GM18870 (cell line): ENCODE data around the gene ARHGEF26.
"Not testable (repeated sequence)": the region's sequence is repeated elsewhere in the genome, so short reads cannot be mapped to it uniquely, and the experiment has no call there.

ENCODE experiments used
- ATAC-seq: cut with Tn5 transposase; IDR thresholded peaks from one replicate; pipeline ENCODE4 v1.9.1; 2021; ENCODE audit warnings: moderate library complexity; ENCODE audit not compliant: unreplicated experiment

Gene ARHGEF26, protein sequence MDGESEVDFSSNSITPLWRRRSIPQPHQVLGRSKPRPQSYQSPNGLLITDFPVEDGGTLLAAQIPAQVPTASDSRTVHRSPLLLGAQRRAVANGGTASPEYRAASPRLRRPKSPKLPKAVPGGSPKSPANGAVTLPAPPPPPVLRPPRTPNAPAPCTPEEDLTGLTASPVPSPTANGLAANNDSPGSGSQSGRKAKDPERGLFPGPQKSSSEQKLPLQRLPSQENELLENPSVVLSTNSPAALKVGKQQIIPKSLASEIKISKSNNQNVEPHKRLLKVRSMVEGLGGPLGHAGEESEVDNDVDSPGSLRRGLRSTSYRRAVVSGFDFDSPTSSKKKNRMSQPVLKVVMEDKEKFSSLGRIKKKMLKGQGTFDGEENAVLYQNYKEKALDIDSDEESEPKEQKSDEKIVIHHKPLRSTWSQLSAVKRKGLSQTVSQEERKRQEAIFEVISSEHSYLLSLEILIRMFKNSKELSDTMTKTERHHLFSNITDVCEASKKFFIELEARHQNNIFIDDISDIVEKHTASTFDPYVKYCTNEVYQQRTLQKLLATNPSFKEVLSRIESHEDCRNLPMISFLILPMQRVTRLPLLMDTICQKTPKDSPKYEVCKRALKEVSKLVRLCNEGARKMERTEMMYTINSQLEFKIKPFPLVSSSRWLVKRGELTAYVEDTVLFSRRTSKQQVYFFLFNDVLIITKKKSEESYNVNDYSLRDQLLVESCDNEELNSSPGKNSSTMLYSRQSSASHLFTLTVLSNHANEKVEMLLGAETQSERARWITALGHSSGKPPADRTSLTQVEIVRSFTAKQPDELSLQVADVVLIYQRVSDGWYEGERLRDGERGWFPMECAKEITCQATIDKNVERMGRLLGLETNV

GRCh38 chr3:154120961-154121700 is at the start of gene ARHGEF26:
TSS of gene ARHGEF26 (plus strand) at chr3:154121390. CDS start at chr3:154121993, 603 bp downstream.
- no peak for ATAC-seq

- no peak for ATAC-seq
Observed at GRCh38 chr3:154074966-154075365, 46.2 kb upstream of the ARHGEF26 start.

GRCh38 chr3:154078672-154079071 is 42.5 kb upstream of the ARHGEF26 start:
- no peak for ATAC-seq

GRCh38 chr3:154081305-154081704 is 39.9 kb upstream of the ARHGEF26 start:
- no peak for ATAC-seq

GRCh38 chr3:154085071-154085470 is 36.1 kb upstream of the ARHGEF26 start:
- ATAC-seq = no peak

DNA sequence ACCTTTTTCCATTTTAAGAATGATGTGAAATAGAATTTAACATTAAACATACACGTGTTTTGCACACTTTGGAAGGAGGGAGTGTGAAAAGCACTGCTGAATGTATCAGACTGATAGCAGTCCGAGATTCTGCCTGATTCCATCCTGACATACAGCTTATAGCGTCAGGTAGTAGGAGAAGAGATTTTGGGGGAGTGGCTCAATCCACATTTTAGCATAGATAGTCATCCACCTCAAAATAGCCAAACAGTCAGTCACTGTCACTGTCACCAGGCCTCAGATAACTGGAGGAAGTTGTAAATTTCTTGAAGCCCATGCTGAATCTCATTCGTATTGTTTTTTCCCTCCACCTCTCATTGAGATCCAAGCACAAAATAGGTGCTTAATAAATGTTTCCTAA is 35.4 kb upstream of the ARHGEF26 start:
- no peak for ATAC-seq

- ATAC-seq = no peak
Observed at GRCh38 chr3:154086286-154086685, 34.9 kb upstream of the ARHGEF26 start.

DNA sequence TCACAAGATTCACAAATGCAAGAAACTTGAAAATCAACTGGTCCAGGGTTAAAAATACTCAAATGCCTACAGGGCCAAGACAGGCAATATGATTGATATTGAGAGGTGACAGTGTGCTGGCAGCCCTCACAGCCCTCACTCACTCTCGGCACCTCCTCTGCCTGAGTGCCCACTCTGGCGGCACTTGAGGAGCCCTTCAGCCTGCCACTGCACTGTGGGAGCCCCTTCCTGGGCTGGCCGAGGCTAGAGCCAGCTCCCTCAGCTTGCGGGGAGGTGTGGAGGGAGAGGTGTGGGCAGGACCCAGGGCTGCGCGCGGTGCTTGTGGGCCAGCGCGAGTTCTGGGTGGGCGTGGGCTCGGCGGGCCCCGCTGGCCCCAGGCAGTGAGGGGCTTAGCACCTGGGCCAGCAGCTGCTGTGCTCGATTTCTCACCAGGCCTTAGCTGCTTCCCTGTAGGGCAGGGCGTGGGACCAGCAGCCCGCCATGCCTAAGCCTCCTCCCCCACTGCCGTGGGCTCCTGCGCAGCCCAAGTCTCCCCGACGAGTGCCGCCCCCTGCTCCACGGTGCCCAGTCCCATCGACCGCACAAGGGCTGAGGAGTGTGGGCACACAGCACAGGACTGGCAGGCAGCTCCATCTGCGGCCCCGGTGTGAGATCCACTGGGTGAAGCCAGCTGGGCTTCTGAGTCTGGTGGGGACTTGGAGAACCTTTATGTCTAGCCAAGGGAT is 33.3 kb upstream of the ARHGEF26 start:
- ATAC-seq = not testable (repeated sequence)

DNA sequence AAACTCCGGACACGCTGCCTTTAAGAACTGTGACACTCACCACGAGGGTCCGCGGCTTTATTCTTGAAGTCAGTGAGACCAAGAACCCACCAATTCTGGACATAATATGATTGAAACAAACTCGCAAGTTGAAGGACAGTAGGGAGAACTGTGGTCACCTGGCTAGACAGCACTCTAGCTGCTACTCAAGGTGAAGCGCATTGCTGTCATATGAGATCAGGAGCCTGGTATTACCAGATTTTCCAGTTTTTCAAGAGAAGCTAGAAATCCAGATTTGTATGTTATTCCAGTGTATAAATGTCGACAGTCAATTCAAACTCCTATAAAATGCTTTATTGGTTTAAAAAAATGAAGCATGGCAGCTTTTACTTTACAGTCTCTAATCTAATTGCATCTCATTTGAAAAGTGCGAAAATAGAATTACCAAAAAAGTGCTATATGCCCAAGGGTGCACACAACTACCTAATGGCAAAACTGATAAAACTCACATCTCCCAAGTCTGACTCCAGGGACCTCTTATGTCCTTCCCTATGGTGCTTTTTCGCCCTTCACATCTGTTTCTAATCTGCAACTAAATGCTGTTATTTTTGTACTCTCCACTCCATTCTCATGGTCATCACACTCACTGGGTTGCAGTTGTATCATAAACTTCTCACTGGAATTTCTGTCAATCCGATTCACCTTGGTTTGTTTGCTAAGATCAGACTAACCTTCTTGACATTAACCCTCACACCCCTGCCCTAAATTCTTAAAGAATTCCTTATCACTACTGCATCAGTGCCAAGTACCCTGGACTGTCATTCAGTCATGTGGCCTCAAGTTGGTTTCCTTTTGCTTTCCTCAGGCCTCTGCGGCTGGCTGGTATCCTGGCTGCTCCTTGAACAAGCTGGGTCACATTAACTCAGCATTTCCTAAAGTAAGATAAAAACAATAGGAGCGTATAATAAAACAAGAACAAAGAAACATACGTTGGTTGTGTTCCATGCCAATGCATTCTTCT is 31.5 kb upstream of the ARHGEF26 start:
- ATAC-seq = no peak

GRCh38 chr3:154094051-154094450 is 27.1 kb upstream of the ARHGEF26 start:
- no peak for ATAC-seq

GRCh38 chr3:154095832-154096421 is 25.3 kb upstream of the ARHGEF26 start:
- no peak for ATAC-seq

- no peak for ATAC-seq
Observed at GRCh38 chr3:154098376-154098775, 22.8 kb upstream of the ARHGEF26 start.

- ATAC-seq = no peak
Observed at GRCh38 chr3:154100556-154100955, 20.6 kb upstream of the ARHGEF26 start.

- ATAC-seq = no peak
Observed at GRCh38 chr3:154101250-154101649, 19.9 kb upstream of the ARHGEF26 start.

DNA sequence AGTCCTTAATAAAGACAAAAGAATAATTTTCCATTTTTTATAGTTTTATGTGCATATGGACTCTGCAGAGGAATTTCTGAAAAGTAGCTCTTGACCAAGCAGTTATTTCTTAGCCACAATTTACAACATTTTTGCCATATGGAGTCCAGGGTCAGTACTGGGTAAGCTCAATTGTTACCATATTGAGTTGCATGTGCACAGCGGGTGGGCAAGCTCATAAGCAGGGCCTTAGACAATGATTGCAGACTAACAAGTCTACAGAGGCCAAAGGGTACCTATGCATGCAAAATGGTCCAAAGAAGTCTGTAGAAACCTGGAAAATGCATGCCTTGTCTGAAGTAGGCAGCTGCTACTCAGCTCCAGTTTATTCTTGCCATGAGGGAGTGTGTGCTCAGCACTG is 19.0 kb upstream of the ARHGEF26 start:
- no peak for ATAC-seq

DNA sequence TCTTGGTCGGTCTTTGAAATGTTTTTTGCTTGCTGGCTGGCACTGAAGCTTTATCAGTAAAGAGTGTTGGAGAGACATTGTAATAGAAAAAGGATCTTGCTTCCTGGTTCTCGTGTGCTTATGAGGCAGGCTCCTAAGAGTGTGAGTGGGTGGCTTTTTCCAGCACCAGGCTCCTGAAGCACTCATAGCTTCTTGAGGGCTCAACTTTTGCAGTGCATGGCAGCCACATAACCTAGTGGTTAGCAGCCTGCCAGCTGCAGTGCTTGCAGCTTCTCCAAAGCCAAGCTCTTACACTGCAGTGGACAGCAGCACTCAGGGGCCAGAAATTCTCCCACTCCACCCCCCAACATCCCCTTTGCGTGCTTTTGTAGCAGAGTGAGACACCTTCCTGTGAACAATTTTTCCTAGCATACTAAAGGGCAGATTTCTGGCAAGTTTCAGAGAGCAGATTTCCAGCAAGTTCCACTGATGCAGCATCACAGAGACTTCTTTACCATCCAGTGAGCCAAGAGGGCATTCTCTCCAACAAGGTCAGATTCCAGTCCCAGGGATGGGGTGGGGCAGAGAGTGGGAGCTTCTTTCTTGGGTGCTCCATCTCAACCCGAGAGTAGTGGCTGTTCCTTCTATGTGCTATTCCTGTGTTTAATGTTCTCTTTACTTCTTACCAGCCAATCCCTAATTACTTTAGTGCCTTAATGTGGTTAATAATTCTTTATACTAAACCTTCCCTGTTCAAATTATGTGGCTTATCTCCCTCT is 15.8 kb upstream of the ARHGEF26 start:
- no peak for ATAC-seq

GRCh38 chr3:154111365-154111935 is 9.7 kb upstream of the ARHGEF26 start:
- ATAC-seq = no peak
